Tibial nerve (tissue), 3 donors: ENCODE results near the gene SMAD3.
"Not testable (repeated sequence)": the region's sequence is repeated elsewhere in the genome, so short reads cannot be mapped to it uniquely, and the experiment has no call there.

Source experiments
- POLR2A ChIP-seq, 2 donors: fragments of 450-650 bp; IDR thresholded peaks; one replicate each; pipeline ENCODE4 v1.6.1; 2017; ENCODE audit warnings: antibody characterized with exemption in 2 of 2, mild to moderate bottlenecking in 2 of 2, moderate library complexity in 2 of 2
- TF ChIP-seq, protein P1 (sequence below), 5 experiments: fragments of 200-600 bp in 3 of 5; fragments of 450-650 bp in 2 of 5; sonication (generic) in 3 of 5; IDR thresholded peaks; one replicate each; pipeline ENCODE4 v1.5.1; 2016 to 2019; ENCODE audit warnings: antibody characterized with exemption in 5 of 5, mild to moderate bottlenecking in 3 of 5, moderate library complexity in 2 of 5

DNA sequence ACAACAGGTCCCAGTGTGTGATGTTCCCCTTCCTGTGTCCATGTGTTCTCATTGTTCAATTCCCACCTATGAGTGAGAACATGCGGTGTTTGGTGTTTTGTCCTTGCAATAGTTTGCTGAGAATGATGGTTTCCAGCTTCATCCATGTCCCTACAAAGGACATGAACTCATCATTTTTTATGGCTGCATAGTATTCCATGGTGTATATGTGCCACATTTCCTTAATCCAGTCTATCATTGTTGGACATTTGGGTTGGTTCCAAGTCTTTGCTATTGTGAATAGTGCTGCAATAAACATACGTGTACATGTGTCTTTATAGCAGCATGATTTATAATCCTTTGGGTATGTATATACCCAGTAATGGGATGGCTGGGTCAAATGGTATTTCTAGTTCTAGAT is 44.7 kb upstream of the SMAD3 start:
- TF ChIP-seq, protein P1, sequence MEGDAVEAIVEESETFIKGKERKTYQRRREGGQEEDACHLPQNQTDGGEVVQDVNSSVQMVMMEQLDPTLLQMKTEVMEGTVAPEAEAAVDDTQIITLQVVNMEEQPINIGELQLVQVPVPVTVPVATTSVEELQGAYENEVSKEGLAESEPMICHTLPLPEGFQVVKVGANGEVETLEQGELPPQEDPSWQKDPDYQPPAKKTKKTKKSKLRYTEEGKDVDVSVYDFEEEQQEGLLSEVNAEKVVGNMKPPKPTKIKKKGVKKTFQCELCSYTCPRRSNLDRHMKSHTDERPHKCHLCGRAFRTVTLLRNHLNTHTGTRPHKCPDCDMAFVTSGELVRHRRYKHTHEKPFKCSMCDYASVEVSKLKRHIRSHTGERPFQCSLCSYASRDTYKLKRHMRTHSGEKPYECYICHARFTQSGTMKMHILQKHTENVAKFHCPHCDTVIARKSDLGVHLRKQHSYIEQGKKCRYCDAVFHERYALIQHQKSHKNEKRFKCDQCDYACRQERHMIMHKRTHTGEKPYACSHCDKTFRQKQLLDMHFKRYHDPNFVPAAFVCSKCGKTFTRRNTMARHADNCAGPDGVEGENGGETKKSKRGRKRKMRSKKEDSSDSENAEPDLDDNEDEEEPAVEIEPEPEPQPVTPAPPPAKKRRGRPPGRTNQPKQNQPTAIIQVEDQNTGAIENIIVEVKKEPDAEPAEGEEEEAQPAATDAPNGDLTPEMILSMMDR (IDR thresholded peaks at IDR 0.05), result not testable (repeated sequence)
- not testable (repeated sequence) for TF ChIP-seq POLR2A (IDR thresholded peaks at IDR 0.05)
